HG03045 (cell line): ENCODE measurements around the gene RFX3.

ENCODE experiments used
- ATAC-seq: cut with Tn5 transposase; IDR thresholded peaks from one replicate; pipeline ENCODE4 v1.9.1; 2021; ENCODE audit warnings: mild to moderate bottlenecking, moderate library complexity; ENCODE audit not compliant: unreplicated experiment

Gene RFX3

GRCh38 chr9:3525836-3526164, at the start of gene RFX3:
Gene RFX3 (minus strand): TSS chr9:3526001. CDS start chr9:3395588, 130,413 bp downstream.
- peak; percentile 50 for ATAC-seq

- ATAC-seq, result no peak
Observed at GRCh38 chr9:3571500-3571899, 45.7 kb upstream of the RFX3 start.

GRCh38 chr9:3569529-3569928, 43.7 kb upstream of the RFX3 start:
- no peak for ATAC-seq

GRCh38 chr9:3567988-3568387, 42.2 kb upstream of the RFX3 start:
- no peak for ATAC-seq

- no peak for ATAC-seq
Observed at GRCh38 chr9:3553076-3553765, 27.4 kb upstream of the RFX3 start.

- ATAC-seq, result no peak
Observed at GRCh38 chr9:3549225-3549624, 23.4 kb upstream of the RFX3 start.

GRCh38 chr9:3548648-3549047, 22.8 kb upstream of the RFX3 start:
- ATAC-seq, result no peak

- ATAC-seq, result no peak
Observed at GRCh38 chr9:3541206-3541605, 15.4 kb upstream of the RFX3 start.

- no peak for ATAC-seq
Observed at GRCh38 chr9:3534614-3535404, 9.0 kb upstream of the RFX3 start.

GRCh38 chr9:3532158-3532557, 6.4 kb upstream of the RFX3 start:
- no peak for ATAC-seq

GRCh38 chr9:3528451-3528850, 2.6 kb upstream of the RFX3 start:
- ATAC-seq, result no peak

GRCh38 chr9:3526997-3527940, 1.5 kb upstream of the RFX3 start:
- peak; percentile 1 for ATAC-seq

GRCh38 chr9:3526165-3526996, 580 bp upstream of the RFX3 start:
- peak; percentile 76 for ATAC-seq

GRCh38 chr9:3525096-3525835, 535 bp downstream of the RFX3 start:
- peak; percentile 2 for ATAC-seq

GRCh38 chr9:3521966-3522365, 3.8 kb downstream of the RFX3 start:
- ATAC-seq, result no peak

- no peak for ATAC-seq
Observed at GRCh38 chr9:3520564-3520963, 5.2 kb downstream of the RFX3 start.

GRCh38 chr9:3517377-3518048, 8.3 kb downstream of the RFX3 start:
- ATAC-seq, result no peak

- no peak for ATAC-seq
Observed at GRCh38 chr9:3516667-3517330, 9.0 kb downstream of the RFX3 start.

- ATAC-seq, result no peak
Observed at GRCh38 chr9:3515405-3515804, 10.4 kb downstream of the RFX3 start.
